Measurements from ENCODE around the gene TBC1D22A.
A peak's percentile ranks its signal among the peaks of the same experiment; 100 is the strongest.

TBC1D22A gene

DNA sequence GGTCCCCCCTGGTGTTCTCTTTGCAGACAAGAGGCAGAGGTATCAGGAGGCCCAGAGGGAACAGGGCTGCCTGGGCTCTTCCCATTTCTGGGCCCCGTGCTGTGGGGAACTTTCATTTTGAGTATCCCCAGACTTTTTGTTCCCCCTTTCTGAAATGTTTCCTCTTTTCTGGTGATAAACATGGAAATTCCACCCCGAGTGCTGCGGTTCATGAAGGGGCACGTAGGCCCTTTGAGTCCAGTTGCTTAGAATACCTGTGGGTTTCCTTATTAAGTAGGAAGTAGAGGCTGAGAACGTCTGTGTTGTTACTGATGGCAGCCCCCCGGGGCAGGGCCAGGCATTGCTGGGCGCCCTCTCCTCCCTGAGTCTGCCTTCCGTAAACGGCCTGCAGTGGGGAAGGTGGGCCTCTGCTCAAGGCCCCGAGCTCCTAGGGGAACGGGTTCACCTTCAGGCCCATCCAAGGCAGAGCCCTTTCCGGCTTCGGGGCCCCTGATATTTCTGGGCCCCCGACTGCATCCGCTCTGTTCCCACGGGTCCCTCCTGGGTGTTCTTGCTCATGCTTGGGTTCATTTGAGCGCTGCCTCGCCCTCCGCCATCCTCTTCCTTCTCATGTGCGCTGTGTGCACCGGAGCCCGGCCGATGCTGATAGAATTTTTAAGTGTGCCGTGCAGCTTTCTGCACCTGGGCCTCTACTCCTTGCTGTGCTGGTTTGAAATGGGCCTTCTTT is 12.0 kb downstream of the TBC1D22A start:
- DNase-seq, result no peak
- H3K36me3 ChIP-seq (ENCODE audit: control insufficient read depth, insufficient read depth, low read length), result no peaks in the 10 kb centered on the region

DNA sequence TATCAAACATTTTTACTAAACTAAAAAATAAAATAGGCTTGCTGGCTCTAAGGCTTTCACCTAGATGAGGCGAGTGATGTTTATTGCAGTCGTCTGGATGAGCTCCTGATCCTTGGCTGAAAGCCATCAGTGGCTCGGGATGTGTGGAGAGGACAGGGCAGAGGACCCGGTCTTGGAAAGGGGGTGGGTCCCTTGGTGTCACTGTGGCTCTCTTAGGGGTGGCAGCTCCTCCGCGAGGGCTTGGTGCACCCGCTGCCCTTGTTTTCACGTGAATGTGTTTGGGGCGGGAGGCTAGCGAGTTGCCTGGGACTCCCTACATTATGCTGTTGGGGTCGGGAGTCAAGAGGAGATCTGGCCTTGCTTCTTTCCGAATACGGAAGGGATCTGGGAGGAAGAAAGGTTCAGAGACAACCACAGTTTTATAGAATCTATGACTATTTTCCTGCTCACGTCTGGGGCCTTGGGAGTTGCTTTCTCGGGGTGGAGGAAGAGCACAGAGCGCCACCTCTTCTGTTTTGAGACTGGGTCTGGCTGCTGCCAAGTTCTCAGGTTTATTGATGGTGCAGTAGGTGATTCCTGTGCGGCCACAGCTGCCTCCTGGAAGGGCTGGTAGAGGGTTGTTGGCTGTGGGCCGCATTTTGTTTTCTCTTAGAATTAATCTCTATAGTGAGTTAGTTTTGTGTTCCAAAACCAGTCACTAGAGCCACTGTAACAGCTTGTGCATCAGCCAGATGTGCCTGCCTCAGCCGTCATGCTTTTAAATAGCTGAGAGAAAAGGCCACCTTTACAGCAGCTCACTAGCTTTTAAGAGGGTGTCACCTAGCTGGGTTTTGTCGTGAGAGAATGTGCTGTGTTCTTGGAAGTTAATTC is 12.8 kb downstream of the TBC1D22A start:
- Histone ChIP-seq H3K4me2 (ENCODE audit: low read length) (no peak overlapping the region), H3K79me1 (ENCODE audit: low read length) (peaks cover 24% of the 10 kb centered on the region), H4K5ac (ENCODE audit: low read length) (no peak overlapping the region), H2BK15ac (replicated peaks; ENCODE audit: low read depth) (no peak overlapping the region), H4K8ac (ENCODE audit: low read depth, low read length) (no peak overlapping the region), H3K27me3 (ENCODE audit: insufficient read depth, low read length, poor library complexity) (no peaks in the 10 kb centered on the region), H3K79me2 (ENCODE audit: control insufficient read depth, insufficient read depth, low read length) (peaks cover 29% of the 10 kb centered on the region), H2AK5ac (ENCODE audit: low read length) (no peak overlapping the region), H3K18ac (ENCODE audit: low read length) (no peak overlapping the region), H3K4me3 (ENCODE audit: low read length) (no peak overlapping the region), H3K4me1 (ENCODE audit: control insufficient read depth, low read depth, low read length) (peaks cover 12% of the 10 kb centered on the region), H3K56ac (ENCODE audit: low read length) (peak overlapping the region; percentile 30), H3K9ac (ENCODE audit: low read length) (peak overlapping the region; percentile 6), H3K27ac (ENCODE audit: low read depth, low read length) (peak overlapping the region; percentile 65), H2BK5ac (ENCODE audit: low read length) (no peak overlapping the region), H2BK120ac (ENCODE audit: low read depth, low read length) (no peak overlapping the region), H3K4ac (ENCODE audit: low read depth, low read length) (no peak overlapping the region), H3K23ac (ENCODE audit: low read length) (peak overlapping the region; percentile 45), H3K36me3 (ENCODE audit: control insufficient read depth, insufficient read depth, low read length) (no peaks in the 10 kb centered on the region)
- no CpG with 5 or more reads among the region's 20 CpGs for WGBS (ENCODE audit: extremely low coverage, insufficient coverage, low lambda C conversion rate)
- no peak for DNase-seq

More for the DNA sequence above, 12.0 kb downstream of the TBC1D22A start:
- H2AK5ac ChIP-seq (ENCODE audit: low read length), result no peak overlapping the region
- H2BK120ac ChIP-seq (ENCODE audit: low read depth, low read length), result no peak overlapping the region
- peak overlapping the region; percentile 22 for H3K9ac ChIP-seq (ENCODE audit: low read length)
- peak overlapping the region; percentile 65 for H3K27ac ChIP-seq (ENCODE audit: low read depth, low read length)
- H3K4me2 ChIP-seq (ENCODE audit: low read length), result no peak overlapping the region
- H3K4me1 ChIP-seq (ENCODE audit: control insufficient read depth, low read depth, low read length), result peaks cover 12% of the 10 kb centered on the region
- peak overlapping the region; percentile 44 for H3K18ac ChIP-seq (ENCODE audit: low read length)
- WGBS (ENCODE audit: extremely low coverage, insufficient coverage, low lambda C conversion rate), result no CpG with 5 or more reads among the region's 24 CpGs
- no peak overlapping the region for H2BK15ac ChIP-seq (replicated peaks; ENCODE audit: low read depth)
- H3K4ac ChIP-seq (ENCODE audit: low read depth, low read length), result peak overlapping the region; percentile 41
- H3K56ac ChIP-seq (ENCODE audit: low read length), result peak overlapping the region; percentile 50
- no peaks in the 10 kb centered on the region for H3K27me3 ChIP-seq (ENCODE audit: insufficient read depth, low read length, poor library complexity)
- no peak overlapping the region for H4K5ac ChIP-seq (ENCODE audit: low read length)
- H3K4me3 ChIP-seq (ENCODE audit: low read length), result no peak overlapping the region
- H4K8ac ChIP-seq (ENCODE audit: low read depth, low read length), result no peak overlapping the region
- H3K23ac ChIP-seq (ENCODE audit: low read length), result no peak overlapping the region
- peaks cover 33% of the 10 kb centered on the region for H3K79me2 ChIP-seq (ENCODE audit: control insufficient read depth, insufficient read depth, low read length)
- H2BK5ac ChIP-seq (ENCODE audit: low read length), result no peak overlapping the region
- H3K79me1 ChIP-seq (ENCODE audit: low read length), result peaks cover 26% of the 10 kb centered on the region

DNA sequence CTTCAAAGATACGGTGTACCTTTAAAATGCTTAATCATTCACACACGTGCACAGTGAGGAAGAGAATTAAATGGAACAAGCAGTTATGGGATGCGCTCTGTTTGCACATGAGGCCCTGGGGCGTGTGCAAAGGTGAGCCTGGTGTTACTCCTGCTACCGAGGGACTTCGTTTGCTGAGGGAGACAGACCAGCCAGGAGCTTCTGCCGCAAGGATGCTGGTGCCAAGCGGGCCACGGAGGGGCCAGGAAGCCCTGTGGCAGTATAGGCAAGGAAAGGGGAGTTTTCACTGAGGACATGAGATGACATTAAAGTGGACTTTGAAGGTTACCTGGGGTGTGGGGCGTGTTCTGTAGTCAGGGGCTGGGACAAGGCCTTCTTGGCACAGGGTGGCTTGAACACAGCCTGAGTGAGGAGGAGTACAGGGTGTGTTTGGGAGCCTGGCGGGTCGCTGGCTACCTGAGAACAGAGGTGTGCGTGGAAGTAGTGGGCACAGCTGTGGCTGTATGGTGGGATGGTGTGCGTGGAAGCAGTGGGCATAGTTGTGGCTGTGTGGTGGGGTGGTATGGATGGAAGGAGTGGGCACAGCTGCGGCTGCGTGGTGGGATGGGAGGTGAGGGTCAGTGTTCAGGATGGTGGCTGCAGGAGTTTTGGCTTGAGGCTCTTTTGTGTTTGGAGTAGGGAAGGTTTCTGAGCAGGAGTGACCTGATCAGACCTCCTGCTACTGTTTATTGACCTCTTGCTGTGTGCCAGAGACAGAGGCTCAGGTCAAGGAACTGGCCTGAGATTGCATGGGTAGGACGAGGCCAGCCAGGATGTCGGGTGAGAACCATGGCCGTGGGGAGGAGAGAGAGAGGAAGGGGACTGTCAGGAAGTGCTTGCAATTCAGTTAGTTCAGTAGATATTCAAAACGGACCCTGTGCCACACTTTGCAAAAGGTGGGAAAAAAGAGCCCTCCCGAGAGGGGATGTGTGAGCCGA is 13.7 kb downstream of the TBC1D22A start:
- no peak overlapping the region for H2AK5ac ChIP-seq (ENCODE audit: low read length)
- no peak overlapping the region for H4K8ac ChIP-seq (ENCODE audit: low read depth, low read length)
- no CpG with 5 or more reads among the region's 22 CpGs for WGBS (ENCODE audit: extremely low coverage, insufficient coverage, low lambda C conversion rate)
- H3K4me1 ChIP-seq (ENCODE audit: control insufficient read depth, low read depth, low read length), result peaks cover 12% of the 10 kb centered on the region
- H3K36me3 ChIP-seq (ENCODE audit: control insufficient read depth, insufficient read depth, low read length), result no peaks in the 10 kb centered on the region
- no peak overlapping the region for H2BK15ac ChIP-seq (replicated peaks; ENCODE audit: low read depth)
- H3K79me1 ChIP-seq (ENCODE audit: low read length), result peaks cover 27% of the 10 kb centered on the region
- peak overlapping the region; percentile 31 for H3K23ac ChIP-seq (ENCODE audit: low read length)
- no peak for DNase-seq
- H2BK5ac ChIP-seq (ENCODE audit: low read length), result no peak overlapping the region
- no peaks in the 10 kb centered on the region for H3K27me3 ChIP-seq (ENCODE audit: insufficient read depth, low read length, poor library complexity)
- H3K56ac ChIP-seq (ENCODE audit: low read length), result no peak overlapping the region
- H4K5ac ChIP-seq (ENCODE audit: low read length), result no peak overlapping the region
- no peak overlapping the region for H3K18ac ChIP-seq (ENCODE audit: low read length)
- H2BK120ac ChIP-seq (ENCODE audit: low read depth, low read length), result no peak overlapping the region
- H3K4me3 ChIP-seq (ENCODE audit: low read length), result no peak overlapping the region
- H3K27ac ChIP-seq (ENCODE audit: low read depth, low read length), result no peak overlapping the region
- no peak overlapping the region for H3K4ac ChIP-seq (ENCODE audit: low read depth, low read length)
- H3K4me2 ChIP-seq (ENCODE audit: low read length), result no peak overlapping the region
- H3K79me2 ChIP-seq (ENCODE audit: control insufficient read depth, insufficient read depth, low read length), result peaks cover 29% of the 10 kb centered on the region
- no peak overlapping the region for H3K9ac ChIP-seq (ENCODE audit: low read length)

DNA sequence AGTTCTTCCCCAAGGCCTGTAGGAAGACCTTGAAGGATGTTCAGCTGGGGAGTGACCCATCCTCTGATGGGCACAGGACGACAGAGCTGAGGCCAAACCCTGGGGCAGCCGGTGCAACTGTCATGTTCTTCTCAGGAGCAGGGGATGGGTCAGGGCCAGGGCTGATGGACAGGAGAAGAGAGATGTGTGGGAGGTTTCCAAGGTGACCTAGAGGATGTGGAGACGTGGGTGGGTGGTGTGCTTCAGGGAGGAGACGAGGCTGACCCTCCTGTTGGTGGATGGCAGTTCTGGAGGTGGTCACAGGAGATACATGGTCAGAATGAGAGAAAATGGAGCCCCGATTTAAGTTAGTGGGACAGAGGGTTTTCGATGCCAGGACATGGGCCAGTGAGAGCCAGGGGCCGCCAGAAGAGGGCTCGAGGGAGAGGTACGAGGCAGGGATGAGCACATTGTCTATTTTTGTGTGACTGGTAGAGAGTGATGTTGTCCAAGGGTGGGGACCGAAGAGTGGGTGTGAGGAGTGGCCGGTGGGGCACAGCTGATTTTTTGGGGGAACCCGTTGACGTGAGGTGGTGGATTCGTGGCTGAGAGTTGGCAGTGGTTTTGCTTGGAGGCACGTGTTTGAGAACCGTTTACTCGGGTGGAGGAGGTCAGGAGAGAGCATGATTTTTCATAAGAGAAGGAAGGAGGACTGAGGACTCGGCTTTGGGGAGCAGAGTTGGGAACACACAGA is 14.6 kb downstream of the TBC1D22A start:
- H2AK5ac ChIP-seq (ENCODE audit: low read length), result no peak overlapping the region
- no peak overlapping the region for H2BK120ac ChIP-seq (ENCODE audit: low read depth, low read length)
- no peak for DNase-seq
- no peak overlapping the region for H2BK15ac ChIP-seq (replicated peaks; ENCODE audit: low read depth)
- WGBS (ENCODE audit: extremely low coverage, insufficient coverage, low lambda C conversion rate), result no CpG with 5 or more reads among the region's 18 CpGs
- H3K56ac ChIP-seq (ENCODE audit: low read length), result no peak overlapping the region
- no peak overlapping the region for H3K4me3 ChIP-seq (ENCODE audit: low read length)
- no peak overlapping the region for H3K4me2 ChIP-seq (ENCODE audit: low read length)
- no peak overlapping the region for H3K4ac ChIP-seq (ENCODE audit: low read depth, low read length)
- H3K27ac ChIP-seq (ENCODE audit: low read depth, low read length), result no peak overlapping the region
- H4K5ac ChIP-seq (ENCODE audit: low read length), result no peak overlapping the region
- H3K79me2 ChIP-seq (ENCODE audit: control insufficient read depth, insufficient read depth, low read length), result peaks cover 29% of the 10 kb centered on the region
- no peak overlapping the region for H3K23ac ChIP-seq (ENCODE audit: low read length)
- no peak overlapping the region for H3K9ac ChIP-seq (ENCODE audit: low read length)
- no peaks in the 10 kb centered on the region for H3K27me3 ChIP-seq (ENCODE audit: insufficient read depth, low read length, poor library complexity)
- no peak overlapping the region for H4K8ac ChIP-seq (ENCODE audit: low read depth, low read length)
- peaks cover 12% of the 10 kb centered on the region for H3K4me1 ChIP-seq (ENCODE audit: control insufficient read depth, low read depth, low read length)
- peaks cover 27% of the 10 kb centered on the region for H3K79me1 ChIP-seq (ENCODE audit: low read length)
- no peak overlapping the region for H2BK5ac ChIP-seq (ENCODE audit: low read length)
- H3K18ac ChIP-seq (ENCODE audit: low read length), result no peak overlapping the region
- no peaks in the 10 kb centered on the region for H3K36me3 ChIP-seq (ENCODE audit: control insufficient read depth, insufficient read depth, low read length)

GRCh38 chr22:46777609-46777970 is 15.1 kb downstream of the TBC1D22A start:
- H3K27me3 ChIP-seq (ENCODE audit: insufficient read depth, low read length, poor library complexity), result no peaks in the 10 kb centered on the region
- WGBS (ENCODE audit: extremely low coverage, insufficient coverage, low lambda C conversion rate), result no CpG with 5 or more reads among the region's 11 CpGs
- DNase-seq, result no peak

More at GRCh38 chr22:46777609-46777970, 15.1 kb downstream of the TBC1D22A start:
- H3K23ac ChIP-seq (ENCODE audit: low read length), result no peak overlapping the region
- H4K5ac ChIP-seq (ENCODE audit: low read length), result no peak overlapping the region
- no peak overlapping the region for H4K8ac ChIP-seq (ENCODE audit: low read depth, low read length)
- no peak overlapping the region for H2BK5ac ChIP-seq (ENCODE audit: low read length)
- H3K18ac ChIP-seq (ENCODE audit: low read length), result no peak overlapping the region
- peaks cover 29% of the 10 kb centered on the region for H3K79me2 ChIP-seq (ENCODE audit: control insufficient read depth, insufficient read depth, low read length)
- no peak overlapping the region for H3K56ac ChIP-seq (ENCODE audit: low read length)
- no peak overlapping the region for H2BK15ac ChIP-seq (replicated peaks; ENCODE audit: low read depth)
- H2BK120ac ChIP-seq (ENCODE audit: low read depth, low read length), result no peak overlapping the region
- no peak overlapping the region for H3K4me3 ChIP-seq (ENCODE audit: low read length)
- no peak overlapping the region for H3K27ac ChIP-seq (ENCODE audit: low read depth, low read length)
- no peak overlapping the region for H2AK5ac ChIP-seq (ENCODE audit: low read length)
- H3K9ac ChIP-seq (ENCODE audit: low read length), result no peak overlapping the region
- no peaks in the 10 kb centered on the region for H3K36me3 ChIP-seq (ENCODE audit: control insufficient read depth, insufficient read depth, low read length)
- peaks cover 12% of the 10 kb centered on the region for H3K4me1 ChIP-seq (ENCODE audit: control insufficient read depth, low read depth, low read length)
- H3K4me2 ChIP-seq (ENCODE audit: low read length), result no peak overlapping the region
- H3K4ac ChIP-seq (ENCODE audit: low read depth, low read length), result no peak overlapping the region
- peaks cover 30% of the 10 kb centered on the region for H3K79me1 ChIP-seq (ENCODE audit: low read length)

Measured in mesendoderm (in vitro differentiated cells).